OCI-LY7 (cell line): ENCODE data around the gene NRSN2.

Experiments used
- EZH2phosphoT487 ChIP-seq: fragments of 200-600 bp; sonication (generic); IDR thresholded peaks from 2 replicates; pipeline ENCODE4 v1.6.1; 2018; ENCODE audit warnings: low read depth, borderline replicate concordance, mild to moderate bottlenecking, mixed run types, antibody characterized with exemption, low read length, moderate library complexity, mixed read lengths
- TF ChIP-seq, protein P1 (sequence below): fragments of 200-600 bp; sonication (generic); conservative IDR thresholded peaks from 2 replicates; pipeline ENCODE4 v1.5.1; 2014; ENCODE audit warnings: mild to moderate bottlenecking, antibody characterized with exemption, low read length, moderate library complexity, mixed read lengths

DNA sequence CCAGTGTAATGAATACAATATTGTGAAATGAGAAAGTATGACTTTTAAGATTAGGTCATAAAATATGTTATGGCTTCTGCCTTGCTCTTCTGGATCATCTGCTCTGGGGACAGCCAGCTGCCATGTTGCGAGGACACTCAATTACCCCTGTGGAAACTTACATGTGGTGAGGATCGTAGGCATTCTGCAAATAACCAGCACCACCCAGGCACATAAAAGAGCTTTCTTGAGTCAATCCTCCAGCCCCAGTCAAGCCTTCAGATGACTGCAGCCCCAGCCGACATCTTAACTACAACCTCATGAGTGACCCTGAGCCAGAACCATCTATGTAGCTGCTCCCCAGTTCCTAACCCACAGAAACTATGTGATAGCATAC is 56.7 kb downstream of the NRSN2 start:
- TF ChIP-seq, protein P1, sequence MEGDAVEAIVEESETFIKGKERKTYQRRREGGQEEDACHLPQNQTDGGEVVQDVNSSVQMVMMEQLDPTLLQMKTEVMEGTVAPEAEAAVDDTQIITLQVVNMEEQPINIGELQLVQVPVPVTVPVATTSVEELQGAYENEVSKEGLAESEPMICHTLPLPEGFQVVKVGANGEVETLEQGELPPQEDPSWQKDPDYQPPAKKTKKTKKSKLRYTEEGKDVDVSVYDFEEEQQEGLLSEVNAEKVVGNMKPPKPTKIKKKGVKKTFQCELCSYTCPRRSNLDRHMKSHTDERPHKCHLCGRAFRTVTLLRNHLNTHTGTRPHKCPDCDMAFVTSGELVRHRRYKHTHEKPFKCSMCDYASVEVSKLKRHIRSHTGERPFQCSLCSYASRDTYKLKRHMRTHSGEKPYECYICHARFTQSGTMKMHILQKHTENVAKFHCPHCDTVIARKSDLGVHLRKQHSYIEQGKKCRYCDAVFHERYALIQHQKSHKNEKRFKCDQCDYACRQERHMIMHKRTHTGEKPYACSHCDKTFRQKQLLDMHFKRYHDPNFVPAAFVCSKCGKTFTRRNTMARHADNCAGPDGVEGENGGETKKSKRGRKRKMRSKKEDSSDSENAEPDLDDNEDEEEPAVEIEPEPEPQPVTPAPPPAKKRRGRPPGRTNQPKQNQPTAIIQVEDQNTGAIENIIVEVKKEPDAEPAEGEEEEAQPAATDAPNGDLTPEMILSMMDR = no peak
- no peak for TF ChIP-seq EZH2phosphoT487
